Panc1 (cell line): Measurements from ENCODE around the gene SPATS2L. TPM values are rescaled to one million over a fixed set of nuclear protein-coding genes. Genes with fewer than 3 reads are reported as not detected.

Experiments
- ATAC-seq: fragments of 200-7000 bp; cut with Tn5 transposase; 2 replicates; pipeline ENCODE4 v1.9.1; 2020; ENCODE audit warnings: mild to moderate bottlenecking, moderate library complexity
- BruUV-seq: library from RNA; stranded (reverse); fragments of 400-500 nt; replicated peaks from 2 replicates; lab custom pipeline; 2021; lab: Mats Ljungman, UMichigan
- CTCF ChIA-PET: fragments of 300-600 bp; sonication (Branson Sonifier 250); formaldehyde crosslinking; loops from one replicate; lab custom pipeline; 2022; ENCODE audit warnings: antibody characterized with exemption; lab: Charles Lee
- POLR2A ChIA-PET: fragments of 300-600 bp; sonication (Branson Sonifier 250); formaldehyde crosslinking; loops from one replicate; lab custom pipeline; 2022; ENCODE audit warnings: antibody characterized with exemption; lab: Charles Lee
- DNase-seq: peaks from one replicate; pipeline ENCODE4 v3.0.0-alpha.2; 2010; ENCODE audit warnings: low read depth, low spot score
- H3K27ac ChIP-seq: 2 replicates; pipeline ENCODE4 v1.5.1; 2011; ENCODE audit warnings: mild to moderate bottlenecking, low read length, inconsistent platforms
- H3K27me3 ChIP-seq: fragments of 200-500 bp; sonication (Bioruptor generic); 2 replicates; pipeline ENCODE4 v1.6.0; 2014; ENCODE audit warnings: low read length, inconsistent platforms; ENCODE audit not compliant: control insufficient read depth, insufficient read depth
- H3K36me3 ChIP-seq: fragments of 200-500 bp; sonication (Bioruptor generic); 2 replicates; pipeline ENCODE4 v1.5.1; 2014; ENCODE audit warnings: inconsistent platforms, mild to moderate bottlenecking, low read length, moderate library complexity; ENCODE audit not compliant: control insufficient read depth, insufficient read depth
- H3K4me1 ChIP-seq: 2 replicates; pipeline ENCODE4 v1.5.1; 2011; ENCODE audit warnings: inconsistent platforms, mild to moderate bottlenecking, low read length, moderate library complexity; ENCODE audit not compliant: control insufficient read depth, insufficient read depth
- H3K4me3 ChIP-seq, 2 experiments: 2 replicates each; pipeline ENCODE4 v1.5.1; 2011 to 2012; ENCODE audit warnings: low read depth in 2 of 2, low read length in 2 of 2, mild to moderate bottlenecking in 2 of 2, inconsistent platforms in 1 of 2, moderate library complexity in 1 of 2
- H3K9me3 ChIP-seq: fragments of 200-500 bp; sonication (Bioruptor generic); 2 replicates; pipeline ENCODE4 v1.5.1; 2014; ENCODE audit warnings: low read depth, mild to moderate bottlenecking, inconsistent platforms, low read length, moderate library complexity; ENCODE audit not compliant: control insufficient read depth, insufficient read depth
- POLR2AphosphoS5 ChIP-seq: IDR thresholded peaks from 2 replicates; pipeline ENCODE4 v1.6.1; 2012; ENCODE audit warnings: mild to moderate bottlenecking, low read depth, low read length, moderate library complexity
- SIN3A ChIP-seq: IDR thresholded peaks from 2 replicates; pipeline ENCODE4 v1.6.1; 2012; ENCODE audit warnings: low read depth, mild to moderate bottlenecking, low read length, moderate library complexity, borderline replicate concordance; ENCODE audit not compliant: insufficient read depth
- TCF7L2 ChIP-seq: IDR thresholded peaks from 2 replicates; pipeline ENCODE4 v1.6.1; 2011; ENCODE audit warnings: mild to moderate bottlenecking, low read depth, low read length, inconsistent platforms
- in situ Hi-C: cut with HindIII; loops from 2 replicates; pipeline ENCODE4 v1.10.0; 2016; ENCODE audit warnings: low sequenced_read_pairs, low pct_unique_long_range_greater_than_20kb
- intact Hi-C: fragments of 100-400 bp; cut with micrococcal nuclease; formaldehyde crosslinking; loops from one replicate; pipeline ENCODE4 v1.10.0; 2022; ENCODE audit not compliant: unreplicated experiment
- total RNA-seq: library from RNA; stranded (reverse); gene quantifications from one replicate; pipeline ENCODE4 v1.2.1, GENCODE V29; 2021; ENCODE audit not compliant: unreplicated experiment
- TF ChIP-seq, protein P1 (sequence below), 2 experiments: IDR thresholded peaks; 2 replicates each; pipeline ENCODE4 v1.6.1; 2011 to 2012; ENCODE audit warnings: low read depth in 2 of 2, control low read depth in 1 of 2, low read length in 1 of 2, mild to moderate bottlenecking in 1 of 2, moderate library complexity in 1 of 2; ENCODE audit not compliant: insufficient read depth in 1 of 2
- TF ChIP-seq, protein P2 (sequence below): fragments of 450-650 bp; IDR thresholded peaks from 2 replicates; pipeline ENCODE4 v1.5.1; 2017; ENCODE audit warnings: mild to moderate bottlenecking

Gene SPATS2L
- total RNA-seq, 1 experiment from 2014 or later = 282 TPM

DNA sequence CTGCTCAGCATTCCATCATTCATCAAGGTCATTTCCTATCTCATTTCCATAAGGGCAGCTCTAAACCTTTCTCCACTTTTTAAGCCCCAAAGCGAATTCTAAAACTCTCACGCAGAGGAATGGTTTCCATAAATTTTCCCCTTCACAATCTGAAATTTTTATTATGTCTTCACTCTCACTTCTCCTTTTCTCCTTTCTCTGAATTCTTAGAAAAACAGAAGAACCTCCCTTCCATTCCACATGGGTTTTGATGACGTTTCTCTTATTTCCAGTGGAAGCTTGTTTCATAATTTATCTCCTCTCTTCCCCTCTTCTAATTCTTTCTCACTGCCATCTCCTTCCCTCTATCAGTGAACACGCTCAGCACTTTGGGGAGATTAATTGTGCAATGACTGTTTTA is 97.3 kb downstream of the SPATS2L start:
- DNase-seq = no peak
- POLR2A ChIA-PET = no interaction called here
- Histone ChIP-seq H3K4me1 (peaks cover 67% of the 10 kb centered on the region), H3K27me3 (no peaks in the 10 kb centered on the region), H3K36me3 (peaks cover 3% of the 10 kb centered on the region), H3K9me3 (peaks cover 6% of the 10 kb centered on the region; the same call in 1 of the 2 replicates), H3K4me3 (no peak overlapping the region), H3K27ac (peak overlapping the region; percentile 100)
- intact Hi-C loops = no loop called here
- in situ Hi-C loops = no loop called here
- no peak for TF ChIP-seq POLR2AphosphoS5
- TF ChIP-seq, protein P1, sequence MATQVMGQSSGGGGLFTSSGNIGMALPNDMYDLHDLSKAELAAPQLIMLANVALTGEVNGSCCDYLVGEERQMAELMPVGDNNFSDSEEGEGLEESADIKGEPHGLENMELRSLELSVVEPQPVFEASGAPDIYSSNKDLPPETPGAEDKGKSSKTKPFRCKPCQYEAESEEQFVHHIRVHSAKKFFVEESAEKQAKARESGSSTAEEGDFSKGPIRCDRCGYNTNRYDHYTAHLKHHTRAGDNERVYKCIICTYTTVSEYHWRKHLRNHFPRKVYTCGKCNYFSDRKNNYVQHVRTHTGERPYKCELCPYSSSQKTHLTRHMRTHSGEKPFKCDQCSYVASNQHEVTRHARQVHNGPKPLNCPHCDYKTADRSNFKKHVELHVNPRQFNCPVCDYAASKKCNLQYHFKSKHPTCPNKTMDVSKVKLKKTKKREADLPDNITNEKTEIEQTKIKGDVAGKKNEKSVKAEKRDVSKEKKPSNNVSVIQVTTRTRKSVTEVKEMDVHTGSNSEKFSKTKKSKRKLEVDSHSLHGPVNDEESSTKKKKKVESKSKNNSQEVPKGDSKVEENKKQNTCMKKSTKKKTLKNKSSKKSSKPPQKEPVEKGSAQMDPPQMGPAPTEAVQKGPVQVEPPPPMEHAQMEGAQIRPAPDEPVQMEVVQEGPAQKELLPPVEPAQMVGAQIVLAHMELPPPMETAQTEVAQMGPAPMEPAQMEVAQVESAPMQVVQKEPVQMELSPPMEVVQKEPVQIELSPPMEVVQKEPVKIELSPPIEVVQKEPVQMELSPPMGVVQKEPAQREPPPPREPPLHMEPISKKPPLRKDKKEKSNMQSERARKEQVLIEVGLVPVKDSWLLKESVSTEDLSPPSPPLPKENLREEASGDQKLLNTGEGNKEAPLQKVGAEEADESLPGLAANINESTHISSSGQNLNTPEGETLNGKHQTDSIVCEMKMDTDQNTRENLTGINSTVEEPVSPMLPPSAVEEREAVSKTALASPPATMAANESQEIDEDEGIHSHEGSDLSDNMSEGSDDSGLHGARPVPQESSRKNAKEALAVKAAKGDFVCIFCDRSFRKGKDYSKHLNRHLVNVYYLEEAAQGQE (IDR thresholded peaks at IDR 0.05; ENCODE audit: insufficient read depth in 1 of 2, low read depth in 2 of 2, low read length in 1 of 2) = no peak
- TF ChIP-seq, protein P2, sequence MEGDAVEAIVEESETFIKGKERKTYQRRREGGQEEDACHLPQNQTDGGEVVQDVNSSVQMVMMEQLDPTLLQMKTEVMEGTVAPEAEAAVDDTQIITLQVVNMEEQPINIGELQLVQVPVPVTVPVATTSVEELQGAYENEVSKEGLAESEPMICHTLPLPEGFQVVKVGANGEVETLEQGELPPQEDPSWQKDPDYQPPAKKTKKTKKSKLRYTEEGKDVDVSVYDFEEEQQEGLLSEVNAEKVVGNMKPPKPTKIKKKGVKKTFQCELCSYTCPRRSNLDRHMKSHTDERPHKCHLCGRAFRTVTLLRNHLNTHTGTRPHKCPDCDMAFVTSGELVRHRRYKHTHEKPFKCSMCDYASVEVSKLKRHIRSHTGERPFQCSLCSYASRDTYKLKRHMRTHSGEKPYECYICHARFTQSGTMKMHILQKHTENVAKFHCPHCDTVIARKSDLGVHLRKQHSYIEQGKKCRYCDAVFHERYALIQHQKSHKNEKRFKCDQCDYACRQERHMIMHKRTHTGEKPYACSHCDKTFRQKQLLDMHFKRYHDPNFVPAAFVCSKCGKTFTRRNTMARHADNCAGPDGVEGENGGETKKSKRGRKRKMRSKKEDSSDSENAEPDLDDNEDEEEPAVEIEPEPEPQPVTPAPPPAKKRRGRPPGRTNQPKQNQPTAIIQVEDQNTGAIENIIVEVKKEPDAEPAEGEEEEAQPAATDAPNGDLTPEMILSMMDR = no peak
- no peak for TF ChIP-seq SIN3A
- TF ChIP-seq TCF7L2 = no peak
- CTCF ChIA-PET = no interaction called here
- ATAC-seq = no peak
- BruUV-seq = no TSS peak

DNA sequence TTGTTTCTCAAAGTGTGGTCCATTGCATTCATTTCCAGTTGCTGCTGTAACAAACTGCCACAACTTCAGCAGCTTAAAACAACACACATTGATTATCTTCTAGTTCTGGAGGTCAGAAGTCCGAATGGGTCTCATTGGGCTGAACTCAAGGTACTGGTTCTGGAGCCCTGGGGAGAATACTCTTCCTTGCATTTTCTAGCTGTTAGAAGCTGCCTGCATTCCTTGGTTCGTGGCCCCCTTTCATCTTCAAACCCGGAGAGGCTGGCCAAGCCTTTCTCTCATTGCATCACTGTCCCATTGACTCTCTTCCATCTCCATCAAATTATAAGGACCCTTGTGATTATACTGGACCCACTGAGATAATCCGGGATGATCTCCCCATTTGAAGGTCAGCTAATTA is 98.1 kb downstream of the SPATS2L start:
- ChIA-PET CTCF (no interaction called here), POLR2A (no interaction called here)
- Histone ChIP-seq H3K4me1 (peaks cover 70% of the 10 kb centered on the region), H3K9me3 (peaks cover 6% of the 10 kb centered on the region; the same call in 1 of the 2 replicates), H3K36me3 (no peaks in the 10 kb centered on the region; the same call in none of the 2 replicates), H3K4me3 (no peak overlapping the region), H3K27ac (peak overlapping the region; percentile 100), H3K27me3 (no peaks in the 10 kb centered on the region)
- intact Hi-C loops = no loop called here
- no TSS peak for BruUV-seq
- TF ChIP-seq TCF7L2 (no peak), POLR2AphosphoS5 (no peak), SIN3A (no peak)
- TF ChIP-seq, protein P2 = no peak
- TF ChIP-seq, protein P1 (IDR thresholded peaks at IDR 0.05; ENCODE audit: insufficient read depth in 1 of 2, low read depth in 2 of 2, low read length in 1 of 2) = no peak
- no peak for ATAC-seq
- DNase-seq = no peak
- in situ Hi-C loops = no loop called here
